Endothelial cell (in vitro differentiated cells): Measurements from ENCODE around the gene NAT8L. TPM values are rescaled to one million over a fixed set of nuclear protein-coding genes. Genes with fewer than 3 reads are reported as not detected.
A peak's percentile ranks its signal among the peaks of the same experiment; 100 is the strongest.

Experiments used
- DNase-seq: peaks from one replicate; pipeline ENCODE4 v3.0.0; 2021; ENCODE audit warnings: low spot score
- H3K27ac Mint-ChIP-seq: one replicate; pipeline ENCODE4 v1.8.0; 2021; ENCODE audit warnings: mixed read lengths, inconsistent platforms; ENCODE audit not compliant: unreplicated experiment
- H3K27me3 Mint-ChIP-seq: one replicate; pipeline ENCODE4 v1.8.0; 2021; ENCODE audit warnings: mild to moderate bottlenecking, moderate library complexity, mixed read lengths, inconsistent platforms; ENCODE audit not compliant: unreplicated experiment
- H3K36me3 Mint-ChIP-seq: one replicate; pipeline ENCODE4 v1.8.0; 2021; ENCODE audit warnings: mild to moderate bottlenecking, low read depth, mixed read lengths, inconsistent platforms; ENCODE audit not compliant: unreplicated experiment
- H3K4me1 Mint-ChIP-seq: one replicate; pipeline ENCODE4 v1.8.0; 2021; ENCODE audit warnings: mild to moderate bottlenecking, mixed read lengths, inconsistent platforms; ENCODE audit not compliant: unreplicated experiment
- H3K4me3 Mint-ChIP-seq: one replicate; pipeline ENCODE4 v1.8.0; 2021; ENCODE audit warnings: mild to moderate bottlenecking, mixed read lengths, inconsistent platforms; ENCODE audit not compliant: unreplicated experiment
- H3K9me3 Mint-ChIP-seq: one replicate; pipeline ENCODE4 v1.8.0; 2021; ENCODE audit warnings: mixed read lengths, inconsistent platforms; ENCODE audit not compliant: unreplicated experiment
- CTCF ChIP-seq: fragments of 200-600 bp; sonication (generic); IDR thresholded peaks from one replicate; pipeline ENCODE4 v1.5.0; 2021; ENCODE audit warnings: antibody characterized with exemption; ENCODE audit not compliant: unreplicated experiment
- total RNA-seq: library from RNA; stranded (reverse); fragmentation: NEBNext Ultra II Directional; extraction: Animal tissue kit (Norgen Biotek cat#: 25700); gene quantifications from one replicate; pipeline ENCODE4 v1.2.1, GENCODE V29; 2021; ENCODE audit not compliant: unreplicated experiment

NAT8L gene
- total RNA-seq, 1 donor from 2014 or later = 0.36 TPM

- no peaks in the 10 kb centered on the region for H3K36me3 Mint-ChIP-seq
- H3K27me3 Mint-ChIP-seq = peaks cover 8% of the 10 kb centered on the region
- no peak overlapping the region for H3K27ac Mint-ChIP-seq
- no peaks in the 10 kb centered on the region for H3K9me3 Mint-ChIP-seq
- H3K4me1 Mint-ChIP-seq = no peaks in the 10 kb centered on the region
- no peak overlapping the region for H3K4me3 Mint-ChIP-seq
- no peak for TF ChIP-seq CTCF
- no peak for DNase-seq
Observed at GRCh38 chr4:2068198-2068470, 9.0 kb downstream of the NAT8L start.

GRCh38 chr4:2068566-2068965 is 9.4 kb downstream of the NAT8L start:
- Mint-ChIP-seq H3K36me3 (no peaks in the 10 kb centered on the region), H3K4me3 (no peak overlapping the region), H3K27ac (no peak overlapping the region), H3K4me1 (no peaks in the 10 kb centered on the region), H3K27me3 (peaks cover 8% of the 10 kb centered on the region), H3K9me3 (no peaks in the 10 kb centered on the region)
- DNase-seq = no peak
- TF ChIP-seq CTCF = no peak

- no peak for TF ChIP-seq CTCF
- DNase-seq = no peak
- Mint-ChIP-seq H3K9me3 (no peaks in the 10 kb centered on the region), H3K27me3 (peaks cover 8% of the 10 kb centered on the region), H3K36me3 (no peaks in the 10 kb centered on the region), H3K4me3 (no peak overlapping the region), H3K27ac (no peak overlapping the region), H3K4me1 (no peaks in the 10 kb centered on the region)
Observed at GRCh38 chr4:2069161-2069971, 10.2 kb downstream of the NAT8L start.

GRCh38 chr4:2069986-2070385 is 10.9 kb downstream of the NAT8L start:
- no peak for TF ChIP-seq CTCF
- DNase-seq = no peak
- Mint-ChIP-seq H3K36me3 (no peaks in the 10 kb centered on the region), H3K9me3 (no peaks in the 10 kb centered on the region), H3K27me3 (peaks cover 8% of the 10 kb centered on the region), H3K27ac (no peak overlapping the region), H3K4me3 (no peak overlapping the region), H3K4me1 (no peaks in the 10 kb centered on the region)

- Mint-ChIP-seq H3K4me1 (no peaks in the 10 kb centered on the region), H3K27ac (peak overlapping the region; percentile 48), H3K27me3 (peaks cover 8% of the 10 kb centered on the region), H3K9me3 (no peaks in the 10 kb centered on the region), H3K4me3 (no peak overlapping the region), H3K36me3 (no peaks in the 10 kb centered on the region)
- DNase-seq = no peak
- no peak for TF ChIP-seq CTCF
Observed at GRCh38 chr4:2070421-2071251, 11.5 kb downstream of the NAT8L start.
